HG03558 (cell line): Measurements from ENCODE around the gene RANBP10.

ENCODE experiments used
- ATAC-seq: cut with Tn5 transposase; IDR thresholded peaks from one replicate; pipeline ENCODE4 v1.9.1; 2021; ENCODE audit warnings: moderate number of reproducible peaks; ENCODE audit not compliant: unreplicated experiment; ENCODE audit errors: extremely low read depth

RANBP10 gene

DNA sequence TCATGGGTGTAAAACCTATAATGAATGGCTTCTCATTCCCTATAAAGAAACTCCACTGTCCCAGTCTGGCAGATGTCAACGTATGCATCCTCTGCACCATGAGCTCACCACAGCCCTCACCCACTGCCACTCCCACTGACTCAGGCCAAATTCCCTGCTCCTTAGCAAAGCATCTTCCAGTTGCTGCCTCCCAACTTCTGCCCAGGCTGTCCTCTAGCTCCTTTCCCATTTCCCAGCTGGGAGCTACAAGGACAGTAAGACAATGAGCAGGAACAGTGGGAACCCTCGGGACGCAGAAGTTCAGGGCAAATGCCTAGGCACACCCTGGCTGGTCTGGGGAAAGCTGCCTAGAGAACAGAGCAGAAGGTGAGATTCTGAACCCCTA lies 26.7 kb upstream of the RANBP10 start:
- ATAC-seq, result no peak

DNA sequence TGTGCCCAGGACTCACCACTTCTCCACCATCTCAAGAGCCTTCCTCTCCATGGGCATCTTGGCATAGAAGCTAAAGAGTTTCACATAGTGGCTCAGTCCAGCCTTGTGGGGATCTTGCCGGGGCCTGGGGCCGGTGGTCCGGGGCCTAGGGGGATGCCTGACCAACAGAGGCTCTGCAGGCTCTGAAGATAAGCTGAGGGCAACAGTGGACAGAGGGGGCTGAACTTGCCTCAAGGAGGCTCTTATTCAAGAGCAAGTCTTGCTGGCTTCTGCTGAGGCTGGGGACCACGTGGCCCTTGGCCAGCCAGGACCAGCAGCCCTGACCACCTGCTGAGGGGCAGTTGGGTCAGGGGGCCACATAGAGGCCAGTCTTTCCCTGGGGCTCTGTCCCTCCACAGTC lies 22.3 kb upstream of the RANBP10 start:
- ATAC-seq, result no peak

DNA sequence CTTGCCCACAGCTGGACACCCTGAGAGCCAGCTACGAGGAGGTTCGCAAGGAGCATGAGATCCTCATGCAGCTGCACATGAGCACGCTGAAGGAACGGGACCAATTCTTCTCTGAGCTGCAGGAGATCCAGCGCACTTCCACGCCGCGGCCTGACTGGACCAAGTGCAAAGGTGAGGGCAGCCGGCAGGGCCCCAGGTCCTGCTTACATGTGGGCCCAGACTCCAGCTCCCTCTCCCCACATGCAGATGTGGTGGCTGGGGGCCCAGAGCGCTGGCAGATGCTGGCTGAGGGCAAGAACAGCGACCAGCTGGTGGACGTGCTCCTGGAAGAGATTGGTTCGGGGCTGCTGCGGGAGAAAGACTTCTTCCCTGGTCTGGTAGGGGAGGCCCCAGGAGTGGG lies 19.5 kb upstream of the RANBP10 start:
- ATAC-seq, result no peak

DNA sequence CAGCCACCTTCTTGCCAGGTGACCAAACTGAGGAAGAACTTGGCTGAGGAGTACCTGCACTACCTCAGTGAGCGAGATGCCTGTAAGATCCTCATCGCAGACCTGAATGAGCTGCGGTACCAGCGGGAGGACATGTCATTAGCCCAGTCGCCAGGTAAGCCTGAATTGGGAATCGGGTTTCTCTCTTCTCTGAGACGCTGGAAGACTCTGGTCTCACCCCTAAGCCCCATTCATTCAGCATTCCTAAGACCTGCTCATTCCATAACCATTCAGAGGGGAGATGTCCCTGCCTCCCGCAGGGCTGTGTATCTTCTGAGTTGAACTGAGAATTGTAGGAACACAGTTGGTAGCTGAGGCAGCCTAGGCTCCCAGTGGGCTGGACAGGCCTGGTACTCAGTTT lies 18.8 kb upstream of the RANBP10 start:
- ATAC-seq, result no peak

DNA sequence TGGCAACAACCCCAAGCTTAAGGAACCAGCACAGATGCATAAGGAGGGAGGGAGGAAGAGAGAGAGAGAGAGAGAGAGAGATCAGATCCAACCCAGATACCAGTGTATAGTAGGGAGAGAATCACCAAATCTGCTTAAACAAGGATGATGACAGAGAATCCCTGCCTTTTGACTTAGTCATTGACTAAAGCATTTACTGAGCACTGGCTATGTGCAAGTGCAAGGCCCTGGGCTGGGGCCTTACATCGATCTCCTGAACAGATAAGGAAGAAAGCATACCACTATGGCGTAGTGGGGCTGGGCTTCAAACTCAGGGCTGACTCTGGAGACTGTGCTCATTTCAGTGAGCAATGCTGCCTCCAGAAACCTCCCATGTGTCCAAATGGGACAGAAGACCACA lies 16.2 kb upstream of the RANBP10 start:
- ATAC-seq, result no peak

DNA sequence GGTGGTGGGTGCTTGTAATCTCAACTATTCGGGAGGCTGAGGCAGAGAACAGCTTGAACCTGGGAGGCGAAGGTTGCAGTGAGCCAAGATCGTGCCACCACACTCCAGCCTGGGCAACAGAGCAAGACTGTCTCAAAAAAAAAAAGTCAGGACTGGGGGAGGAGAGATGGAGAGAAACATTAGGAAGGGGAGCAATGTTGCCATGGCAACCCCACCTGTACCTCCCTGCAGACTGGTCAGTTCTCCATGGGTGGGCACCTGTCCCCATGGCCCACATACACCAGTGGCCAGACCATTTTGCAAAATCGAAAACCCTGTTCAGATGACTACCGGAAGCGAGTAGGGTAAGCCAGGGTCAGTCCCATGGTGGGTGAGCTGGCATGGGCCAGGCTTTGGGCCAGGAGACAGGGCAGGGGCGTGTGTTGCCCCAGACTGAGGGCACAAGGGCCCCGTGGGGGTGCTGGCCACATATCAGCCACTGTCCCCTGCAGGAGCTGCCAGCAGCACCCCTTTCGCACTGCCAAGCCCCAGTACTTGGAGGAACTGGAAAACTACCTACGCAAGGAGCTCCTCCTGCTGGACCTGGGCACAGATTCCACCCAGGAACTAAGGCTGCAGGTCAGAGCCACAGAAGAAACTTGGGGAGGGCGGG lies 14.4 kb upstream of the RANBP10 start:
- no peak for ATAC-seq

DNA sequence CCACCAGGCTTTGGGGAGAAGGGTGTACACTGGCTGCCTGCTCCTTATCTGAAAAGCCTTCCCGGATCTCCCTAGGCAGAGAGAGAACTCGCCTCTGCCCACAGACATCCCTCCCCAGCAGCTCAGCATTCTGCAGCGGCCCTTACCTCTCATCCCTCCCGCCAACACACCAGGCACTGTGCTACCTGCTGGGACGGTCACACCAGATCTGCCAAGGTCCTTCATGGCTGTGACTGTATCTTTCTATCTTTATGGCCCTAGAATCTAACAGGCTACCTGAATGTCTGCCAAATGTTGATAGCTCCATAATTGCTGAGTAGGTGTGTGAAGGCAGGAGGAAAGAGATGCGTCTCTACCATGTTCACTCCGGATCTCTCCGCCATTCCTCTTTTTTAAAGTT lies 8.2 kb upstream of the RANBP10 start:
- ATAC-seq, result no peak

DNA sequence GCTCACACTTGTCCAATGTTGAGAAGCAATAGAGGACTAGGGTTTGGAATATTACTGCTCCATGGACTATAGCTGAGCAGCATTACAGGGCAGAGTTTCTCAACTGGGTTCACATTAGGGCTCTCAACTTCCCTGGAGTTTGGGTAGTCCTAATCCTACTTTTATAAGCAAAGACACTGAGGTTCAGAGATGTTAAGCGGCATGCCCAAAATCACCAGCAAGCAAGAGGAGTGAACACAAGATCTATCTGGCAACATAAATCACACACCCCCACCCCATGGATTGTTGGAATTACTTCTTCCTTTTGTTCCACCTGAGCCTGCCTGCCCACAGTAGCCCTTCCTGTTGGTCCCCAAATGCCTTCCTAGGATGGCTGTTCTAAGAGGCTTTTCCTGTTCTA lies 5.5 kb upstream of the RANBP10 start:
- no peak for ATAC-seq

DNA sequence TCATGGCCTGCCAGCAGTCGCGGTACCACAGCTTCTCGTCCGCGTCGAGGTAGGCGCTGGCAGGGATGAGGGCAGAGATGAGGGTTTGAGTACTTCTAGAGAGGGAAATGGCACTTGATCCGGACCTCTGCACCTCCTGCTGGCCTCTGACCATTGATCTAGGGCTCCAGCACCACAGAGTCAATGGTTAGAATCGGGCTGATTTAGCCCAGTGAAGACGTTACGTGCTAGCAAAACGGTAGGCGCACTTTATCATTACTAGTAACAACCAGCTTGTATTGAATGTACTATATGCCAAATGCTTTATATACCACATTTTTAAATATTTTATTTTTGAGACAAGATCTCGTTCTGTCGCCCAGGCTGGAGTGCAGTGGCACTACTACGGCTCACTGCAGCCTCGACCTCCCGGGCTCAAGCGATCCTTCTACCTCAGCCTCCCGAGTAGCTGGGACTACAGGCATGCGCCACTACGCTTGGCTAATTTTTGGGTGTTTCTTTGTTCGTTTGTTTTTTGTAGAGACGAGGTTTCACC lies 855 bp upstream of the RANBP10 start:
- ATAC-seq, result no peak

DNA sequence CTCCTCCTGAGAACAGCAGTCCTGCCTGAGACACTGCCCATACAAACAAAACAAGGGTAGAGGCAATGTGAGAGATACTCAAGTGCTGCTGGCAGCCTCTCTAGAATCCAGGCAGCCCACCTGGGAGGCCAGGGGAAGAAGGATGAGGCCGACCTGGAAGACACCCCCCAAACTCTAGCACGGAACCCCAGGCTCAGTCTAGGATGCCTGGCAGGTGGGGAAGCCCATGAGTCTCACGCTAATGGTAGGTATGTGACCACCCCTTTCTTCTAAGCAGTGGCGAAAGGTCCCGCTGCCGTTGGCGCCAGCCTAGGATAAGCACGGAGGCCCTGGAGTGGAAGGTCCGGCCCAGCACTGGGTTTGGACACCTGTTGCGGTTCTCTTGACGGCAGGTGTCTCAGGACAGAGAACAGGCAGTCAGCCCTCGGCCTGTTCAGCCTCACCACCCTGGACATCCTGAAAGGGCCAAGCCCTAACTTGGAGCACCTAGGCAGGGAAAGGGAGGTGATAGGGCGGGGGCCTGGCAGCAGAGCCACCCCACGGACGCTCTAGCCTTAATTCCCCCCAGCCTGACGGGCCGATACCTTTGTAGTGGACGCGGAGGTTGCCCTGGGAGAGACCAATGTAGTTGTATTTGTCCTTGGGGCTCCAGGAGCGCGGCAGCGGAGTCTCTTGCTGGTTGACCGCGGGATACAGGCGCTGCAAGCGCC lies 487 bp downstream of the RANBP10 start:
- no peak for ATAC-seq

DNA sequence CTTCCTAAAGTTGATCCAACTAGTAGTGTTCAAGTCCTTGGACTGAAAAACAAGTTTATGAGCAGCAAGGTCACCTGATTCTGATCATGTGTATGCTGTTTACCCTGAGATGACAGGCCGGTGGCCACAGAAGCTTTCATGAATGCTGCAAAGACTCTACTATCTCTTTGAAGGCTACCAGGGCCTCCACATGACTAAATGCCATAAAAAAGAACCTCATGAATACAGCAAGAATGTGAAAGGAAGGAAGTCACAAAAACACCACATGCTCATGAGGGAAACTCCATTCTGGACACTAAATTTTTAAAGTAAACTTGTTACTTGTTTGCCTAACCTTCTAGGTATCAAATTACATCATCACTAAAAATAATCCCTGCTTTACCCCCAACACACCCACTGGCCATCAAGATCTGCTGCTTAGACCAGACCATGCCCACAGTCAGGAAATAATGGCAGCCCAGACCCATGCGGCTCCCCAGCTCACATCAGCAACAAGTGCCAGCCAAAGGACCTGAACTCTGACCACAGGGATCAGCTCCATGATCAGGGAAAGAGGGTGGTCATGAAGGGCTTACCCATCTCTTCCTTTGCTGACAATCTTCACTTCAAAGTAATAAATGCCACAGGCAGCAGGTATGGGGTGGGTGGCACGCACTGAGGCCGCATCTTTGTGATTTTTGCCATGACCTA lies 1.4 kb downstream of the RANBP10 start:
- no peak for ATAC-seq

DNA sequence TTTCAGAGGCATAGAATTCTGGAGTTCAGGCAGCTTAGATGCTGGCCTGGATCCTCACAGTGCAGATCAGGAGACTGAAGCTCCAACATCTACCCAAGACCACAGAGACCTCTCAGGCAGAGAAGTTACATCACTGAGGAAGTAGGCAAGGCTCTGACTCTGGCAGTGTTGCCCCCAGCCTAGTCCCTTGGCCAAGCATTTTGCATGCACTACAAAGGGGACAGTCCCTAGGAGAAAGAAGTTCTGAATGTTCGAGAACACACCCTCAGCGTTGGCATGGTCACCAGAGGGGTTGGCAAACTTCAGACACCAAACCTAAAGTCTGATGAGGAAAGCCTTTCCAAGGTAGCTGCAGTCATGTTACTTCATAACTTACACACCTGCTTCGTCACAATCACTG lies 2.5 kb downstream of the RANBP10 start:
- no peak for ATAC-seq

DNA sequence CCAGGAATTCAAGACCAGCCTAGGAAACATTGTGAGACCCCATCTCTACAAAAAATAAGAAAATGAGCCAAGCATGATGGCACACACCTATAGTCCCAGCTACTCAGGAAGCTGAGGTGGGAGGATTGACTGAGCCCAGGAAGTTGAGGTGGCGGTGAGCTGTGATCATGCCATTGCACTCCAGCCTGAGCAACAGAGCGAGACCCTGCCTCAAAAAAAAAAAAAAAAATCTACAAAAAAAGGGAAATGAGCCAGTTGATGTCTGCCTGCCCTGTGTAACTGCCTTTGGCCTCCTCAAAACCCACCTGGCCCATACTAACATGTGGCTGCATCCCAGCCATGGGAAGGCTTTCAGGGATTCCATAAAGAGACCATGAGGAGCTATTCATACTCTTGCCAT lies 4.5 kb downstream of the RANBP10 start:
- ATAC-seq, result no peak

DNA sequence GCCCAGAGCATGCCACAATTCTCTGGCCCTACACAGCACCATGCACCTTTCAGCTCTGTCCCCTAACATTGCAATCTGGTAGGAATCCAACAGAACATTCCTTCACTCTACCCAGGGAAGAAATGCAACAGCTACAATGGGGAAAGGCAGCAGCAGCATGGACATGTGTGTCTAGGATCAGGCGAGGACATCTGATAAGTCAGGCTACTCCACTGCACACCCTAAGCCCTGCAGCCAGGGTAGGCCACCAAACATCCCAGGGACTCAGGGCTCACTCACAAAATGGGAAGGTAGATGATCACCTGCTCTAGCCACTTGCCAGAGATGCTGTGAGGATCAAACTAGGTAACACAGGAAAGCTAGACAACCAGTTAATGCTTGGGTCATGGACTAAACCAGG lies 5.1 kb downstream of the RANBP10 start:
- ATAC-seq, result no peak

DNA sequence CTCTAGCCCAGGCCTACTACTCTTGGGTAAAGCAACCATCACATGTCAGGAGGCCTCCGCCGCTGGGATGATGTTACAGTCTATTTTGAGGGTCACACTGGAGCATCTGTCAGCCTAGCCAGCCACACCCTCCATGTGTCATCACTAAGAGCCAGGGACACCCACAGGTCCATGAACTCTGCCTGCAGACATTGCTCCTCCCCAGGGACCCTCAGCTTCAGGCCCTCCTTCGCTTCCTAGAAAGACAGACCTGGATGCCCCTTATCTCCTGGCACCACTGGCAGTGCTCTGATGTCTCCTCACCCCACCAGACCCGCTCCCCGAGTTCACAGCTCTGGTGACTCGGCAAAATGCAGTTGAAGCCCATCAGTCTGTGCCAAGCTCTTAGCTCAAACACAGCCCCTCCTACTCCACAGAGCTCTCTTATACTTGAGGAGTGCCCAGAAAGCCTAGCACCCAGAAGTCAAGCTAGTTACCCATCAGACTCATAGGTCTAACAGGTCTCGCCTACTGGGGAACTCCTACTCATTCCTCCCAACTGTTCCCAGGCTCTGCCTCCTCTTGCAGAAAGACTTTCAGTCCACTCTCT lies 5.9 kb downstream of the RANBP10 start:
- no peak for ATAC-seq

DNA sequence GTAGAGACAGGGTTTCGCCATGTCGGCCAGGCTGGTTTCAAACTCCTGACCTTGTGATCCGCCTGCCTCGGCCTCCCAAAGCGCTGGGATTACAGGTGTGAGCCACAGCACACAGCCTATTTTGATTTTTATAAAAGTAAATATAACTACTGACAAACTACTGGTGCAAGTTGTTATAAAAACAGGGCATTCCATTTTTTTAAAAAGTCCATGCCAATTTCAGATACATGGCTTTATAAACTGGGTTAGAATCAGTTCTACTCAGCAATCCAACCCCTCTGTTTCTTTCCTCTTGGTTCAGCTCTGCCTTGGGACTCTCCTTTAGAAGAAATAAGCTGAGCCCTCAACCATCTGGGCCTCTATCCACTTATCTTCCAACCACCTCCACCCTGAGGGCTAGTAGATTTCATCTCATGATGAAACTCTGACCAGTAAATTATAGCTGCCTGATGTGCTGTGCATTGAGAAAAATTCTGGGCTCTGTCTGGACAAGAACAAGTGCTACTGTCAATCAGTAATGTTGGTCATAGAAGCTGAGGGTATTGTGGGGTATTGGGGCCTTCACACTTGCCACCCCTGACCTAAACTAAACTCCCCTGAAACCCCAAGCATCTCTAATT lies 10.2 kb downstream of the RANBP10 start:
- ATAC-seq, result no peak

DNA sequence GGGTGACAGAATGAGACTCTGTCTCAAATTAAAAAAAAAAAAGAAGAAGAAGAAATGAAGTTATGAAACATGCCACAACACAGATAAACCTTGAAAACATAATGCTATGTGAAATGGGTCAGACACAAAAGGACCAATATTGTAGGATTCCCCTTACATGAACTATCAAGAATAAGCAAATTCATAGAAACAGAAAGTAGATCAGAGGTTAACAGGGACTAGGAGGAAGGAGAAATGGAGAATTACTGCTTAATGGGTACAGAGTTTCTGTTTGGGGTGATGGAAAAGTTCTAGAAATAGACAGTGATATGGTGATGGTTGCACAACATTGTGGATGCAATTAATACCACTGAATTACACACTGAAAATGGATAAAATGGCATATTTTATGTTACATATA lies 16.3 kb downstream of the RANBP10 start:
- no peak for ATAC-seq

DNA sequence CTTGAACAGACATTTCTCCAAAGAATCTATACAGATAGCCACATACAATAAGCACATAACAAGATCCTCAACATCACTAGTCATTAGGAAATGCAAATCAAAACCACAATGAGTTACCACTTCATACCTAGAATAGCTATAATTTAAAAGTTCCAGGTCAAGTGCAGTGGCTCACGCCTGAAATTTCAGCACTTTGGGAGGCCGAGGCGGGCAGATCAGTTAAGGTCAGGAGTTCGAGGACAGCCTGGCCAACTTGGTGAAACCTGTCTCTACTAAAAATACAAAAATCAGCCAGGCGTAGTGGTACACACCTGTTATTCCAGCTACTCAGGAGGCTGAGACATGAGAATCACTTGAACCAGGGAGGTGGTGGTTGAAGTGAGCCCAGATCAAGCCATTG lies 19.9 kb downstream of the RANBP10 start:
- ATAC-seq, result no peak

DNA sequence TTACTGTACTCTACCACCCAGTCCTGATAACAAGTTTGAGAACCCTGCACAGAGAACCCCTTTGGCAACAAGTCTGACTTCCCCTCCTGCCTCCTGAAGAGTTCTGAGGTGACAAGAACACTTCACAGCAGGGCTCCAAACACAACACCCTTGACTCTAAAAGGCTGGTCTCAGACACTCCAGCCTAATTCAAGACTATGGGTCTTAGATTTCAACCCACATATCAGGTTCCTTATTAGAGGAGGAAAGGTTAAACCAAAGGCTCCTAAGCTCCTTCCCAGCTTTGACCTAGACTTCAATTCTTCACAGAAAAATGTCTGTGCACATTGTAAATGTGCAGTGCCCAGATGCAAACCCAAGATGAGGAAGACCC lies 23.0 kb downstream of the RANBP10 start:
- no peak for ATAC-seq

DNA sequence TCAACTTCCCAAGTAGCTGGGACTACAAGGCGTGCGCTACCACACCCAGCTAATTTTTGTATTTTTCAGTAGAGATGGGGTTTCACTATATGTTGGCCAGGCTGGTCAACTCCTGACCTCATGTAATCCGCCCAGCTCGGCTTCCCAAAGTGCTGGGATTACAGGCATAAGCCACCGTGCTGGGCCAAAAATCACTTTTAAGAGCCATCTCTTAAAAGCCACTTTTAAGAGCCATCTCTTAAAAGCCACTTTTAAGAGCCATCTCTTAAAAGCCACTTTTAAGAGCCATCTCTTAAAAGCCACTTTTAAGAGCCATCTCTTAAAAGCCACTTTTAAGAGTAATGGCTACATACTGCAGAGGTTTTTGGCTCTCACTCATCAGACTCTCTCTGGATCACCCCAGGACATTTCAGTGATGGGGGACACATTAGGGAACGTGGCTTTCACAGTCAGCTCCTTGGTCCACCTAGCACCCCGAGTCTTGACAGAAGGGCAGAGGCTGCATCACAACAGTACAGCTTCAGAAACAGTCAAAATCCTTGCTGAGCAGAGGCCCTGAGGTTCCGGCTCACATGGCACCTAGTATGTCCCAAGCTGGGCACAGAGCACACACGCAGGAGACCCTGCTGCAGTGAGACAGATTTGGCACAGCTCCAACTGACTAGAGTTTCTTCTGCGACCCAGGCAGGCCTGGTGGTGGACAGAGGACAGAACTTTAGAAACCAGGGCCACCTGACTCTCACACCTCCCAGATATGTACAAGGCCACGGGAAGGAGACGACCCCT lies 23.6 kb downstream of the RANBP10 start:
- ATAC-seq, result no peak
